GM11168 (cell line): Measurements from ENCODE around the gene MAP3K10.

Experiments
- in situ Hi-C: fragments of 300-500 bp; cut with MboI; formaldehyde crosslinking; loops from one replicate; pipeline ENCODE4 v1.12.0; 2022; ENCODE audit warnings: low sequenced_read_pairs; ENCODE audit not compliant: unreplicated experiment

MAP3K10 gene

DNA sequence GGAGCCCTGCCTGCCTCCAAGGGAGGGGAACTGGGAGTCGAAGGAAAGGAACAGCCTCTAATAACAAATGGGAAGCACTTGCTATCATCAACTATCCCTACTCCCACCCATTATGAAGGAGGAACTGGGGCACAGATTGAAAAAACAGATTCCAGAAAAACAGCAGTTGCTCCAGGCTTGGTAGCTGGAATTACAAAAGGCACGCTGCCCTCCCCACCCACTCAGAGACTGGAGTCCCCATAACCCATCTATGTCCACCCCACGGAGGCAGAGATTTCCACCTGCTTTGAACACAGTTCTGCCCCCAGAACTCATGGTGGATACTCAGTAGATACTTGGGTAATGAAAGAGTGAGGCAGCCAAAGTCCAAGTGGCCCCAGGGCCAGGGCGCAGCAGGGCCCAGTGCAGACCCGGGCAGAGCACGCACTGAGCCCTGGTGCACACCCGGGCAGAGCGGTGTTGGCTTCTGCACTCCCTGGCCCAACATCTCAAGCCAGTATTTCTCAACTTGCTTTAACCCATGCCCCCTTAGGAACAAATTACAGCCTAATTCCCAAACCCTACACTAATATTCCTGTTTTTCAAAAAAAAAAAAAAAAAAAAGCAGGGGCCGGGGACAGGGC is 54.4 kb downstream of the MAP3K10 start:
- in situ Hi-C loops: no loop called here

DNA sequence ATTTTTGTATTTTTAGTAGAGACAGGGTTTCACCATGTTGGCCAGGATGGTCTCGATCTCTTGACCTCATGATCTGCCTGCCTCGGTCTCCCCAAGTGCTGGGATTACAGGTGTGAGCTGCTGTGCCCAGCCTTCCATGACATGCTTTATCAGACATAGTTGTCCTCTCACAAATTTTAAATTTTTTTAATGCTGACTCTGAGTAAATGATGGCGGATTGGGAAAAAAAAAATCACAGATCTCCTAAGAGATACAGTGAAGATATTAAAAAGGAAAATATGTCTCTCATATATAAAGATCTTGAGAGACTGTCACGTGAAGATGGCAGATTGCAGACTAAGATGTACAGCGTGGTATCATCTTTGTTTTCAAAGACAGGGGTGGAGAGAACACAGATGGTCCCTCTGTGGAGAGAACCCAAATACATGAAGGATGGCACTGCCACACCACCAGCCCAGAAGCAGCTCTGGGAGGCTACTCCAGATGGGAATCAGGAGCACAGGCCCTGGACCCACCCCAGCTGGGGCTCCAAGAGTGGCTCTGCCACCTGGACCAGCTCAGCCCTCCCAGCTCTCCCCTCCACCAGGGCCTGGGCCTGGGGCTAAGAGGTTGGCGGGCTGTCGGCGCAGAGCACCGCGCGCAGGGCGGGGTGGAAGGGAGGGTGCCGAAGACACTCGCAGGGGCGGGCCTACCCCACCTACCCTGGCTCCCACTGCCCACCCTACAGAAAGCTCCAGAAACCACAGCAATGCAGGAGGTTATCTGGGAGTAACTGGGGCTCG is 55.3 kb downstream of the MAP3K10 start:
- in situ Hi-C loops: no loop called here

DNA sequence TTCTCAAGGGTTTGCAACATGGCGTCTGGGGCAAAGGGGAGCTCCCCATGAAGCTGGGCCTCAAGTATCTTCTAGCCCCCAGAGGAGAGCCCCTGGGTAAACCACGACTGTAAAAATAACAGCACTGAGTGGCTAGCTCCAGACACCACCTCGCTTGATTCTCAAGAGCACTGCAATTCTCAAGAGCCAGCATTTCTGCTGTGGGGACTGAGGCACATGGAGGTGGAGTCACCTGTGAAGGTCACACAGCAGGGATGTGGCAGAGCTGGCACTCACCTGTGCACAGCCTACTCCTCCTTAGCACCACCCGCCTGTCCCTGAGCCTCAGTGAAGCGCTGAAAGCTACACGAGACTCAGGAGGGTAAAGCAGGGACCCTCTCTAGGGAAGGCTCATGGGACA is 56.0 kb downstream of the MAP3K10 start:
- in situ Hi-C loops: no loop called here

DNA sequence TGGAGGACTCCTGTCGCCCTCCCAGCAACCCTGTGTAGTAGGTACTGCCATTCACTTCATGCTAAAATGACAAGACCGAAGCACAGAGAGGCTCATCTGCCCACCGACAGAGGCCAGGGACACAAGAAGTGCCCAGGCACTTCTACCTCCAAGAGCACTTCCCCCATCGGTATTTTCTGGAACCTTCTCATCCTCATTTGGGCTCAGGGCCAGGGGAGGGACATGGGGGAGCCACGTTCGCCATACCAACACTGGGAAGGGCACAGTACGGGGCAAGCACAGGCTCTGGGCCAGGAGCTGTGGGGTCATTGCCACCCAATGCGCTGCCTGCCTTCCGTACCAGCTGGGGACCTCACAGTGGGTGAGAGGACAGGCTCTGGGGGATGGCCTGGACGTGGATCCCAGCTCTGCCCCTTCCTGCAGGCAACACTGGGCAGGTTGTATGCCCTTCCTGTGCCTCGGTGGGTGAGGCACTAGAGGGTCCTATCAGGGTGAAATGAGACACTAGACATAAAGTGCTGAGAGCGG is 56.6 kb downstream of the MAP3K10 start:
- in situ Hi-C loops: no loop called here

DNA sequence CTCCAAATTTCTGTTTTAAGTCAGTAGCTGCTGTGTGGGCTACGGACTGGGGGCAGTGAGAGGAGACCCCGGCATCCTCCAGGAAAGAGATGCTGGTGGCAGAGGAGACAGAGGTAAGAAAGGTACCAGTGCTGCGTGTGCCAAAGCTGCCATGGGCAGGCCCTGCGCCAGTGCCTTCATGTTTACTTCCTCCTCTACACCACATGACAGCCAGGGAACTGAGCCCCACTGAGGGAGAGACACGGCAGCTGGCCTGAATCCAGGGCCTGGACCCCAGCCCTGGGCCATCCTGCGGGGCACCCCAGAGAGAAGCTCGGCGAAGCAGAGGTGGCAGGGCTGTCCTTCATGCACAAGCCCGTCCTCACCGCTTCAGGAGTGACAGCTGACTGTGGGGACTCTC is 58.0 kb downstream of the MAP3K10 start:
- in situ Hi-C loops: no loop called here

DNA sequence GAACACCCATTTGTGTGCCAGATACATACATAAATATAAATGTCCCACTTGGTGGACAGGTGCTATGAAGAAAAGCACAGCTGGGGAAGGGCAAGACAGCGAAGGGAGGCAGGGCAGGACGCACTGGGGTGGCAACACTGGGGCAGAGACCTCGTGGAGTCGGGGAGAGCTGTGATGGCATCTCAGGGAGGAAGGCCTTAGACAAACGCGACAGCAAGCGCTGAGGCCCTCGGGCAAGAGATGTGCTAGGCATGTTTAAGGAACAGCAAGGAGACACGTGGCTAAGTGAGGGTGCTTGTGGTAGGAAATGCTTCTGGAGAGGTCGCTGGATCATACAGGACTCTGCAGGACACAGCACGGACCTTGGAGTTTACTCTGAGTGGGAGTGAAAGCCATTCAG is 58.6 kb downstream of the MAP3K10 start:
- in situ Hi-C loops: no loop called here

DNA sequence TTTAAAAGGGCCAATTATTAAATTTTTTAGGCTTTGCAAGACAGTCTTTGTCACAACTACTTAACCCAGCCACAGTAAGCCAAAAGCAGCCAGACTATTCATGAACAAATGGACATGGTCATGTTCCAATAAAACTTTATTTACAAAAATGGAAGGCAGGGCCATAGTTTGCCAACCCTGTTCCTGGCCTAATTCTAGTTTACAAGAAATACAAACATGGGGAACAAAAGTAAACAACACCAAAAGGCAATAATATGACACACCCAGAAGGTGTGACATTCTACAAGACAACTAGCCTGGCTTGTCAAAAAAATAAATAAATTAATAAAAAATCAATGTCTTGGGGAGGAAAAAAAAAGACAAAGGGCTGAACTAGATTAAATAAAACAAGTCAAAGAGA is 60.0 kb downstream of the MAP3K10 start:
- in situ Hi-C loops: no loop called here

DNA sequence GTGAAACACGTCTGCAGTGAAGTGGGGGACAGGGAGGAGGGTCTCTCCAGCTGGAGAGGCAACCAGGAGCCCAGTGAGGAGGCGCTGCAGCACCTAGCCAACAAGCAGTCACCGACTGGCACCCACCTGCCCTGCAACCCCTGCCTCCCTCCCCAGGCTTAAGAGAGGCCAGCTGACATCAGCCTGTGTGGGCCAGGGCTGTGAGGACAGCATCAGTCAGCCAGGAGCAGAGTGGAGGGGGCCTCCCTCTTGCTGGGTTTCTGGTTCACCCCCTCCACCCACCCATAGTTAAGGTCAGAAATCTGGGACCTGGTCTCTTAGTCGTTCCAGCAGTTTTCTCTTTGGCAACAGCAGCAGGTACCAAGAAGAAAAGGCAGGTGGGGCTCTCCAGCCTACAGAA is 60.8 kb downstream of the MAP3K10 start:
- in situ Hi-C loops: no loop called here

DNA sequence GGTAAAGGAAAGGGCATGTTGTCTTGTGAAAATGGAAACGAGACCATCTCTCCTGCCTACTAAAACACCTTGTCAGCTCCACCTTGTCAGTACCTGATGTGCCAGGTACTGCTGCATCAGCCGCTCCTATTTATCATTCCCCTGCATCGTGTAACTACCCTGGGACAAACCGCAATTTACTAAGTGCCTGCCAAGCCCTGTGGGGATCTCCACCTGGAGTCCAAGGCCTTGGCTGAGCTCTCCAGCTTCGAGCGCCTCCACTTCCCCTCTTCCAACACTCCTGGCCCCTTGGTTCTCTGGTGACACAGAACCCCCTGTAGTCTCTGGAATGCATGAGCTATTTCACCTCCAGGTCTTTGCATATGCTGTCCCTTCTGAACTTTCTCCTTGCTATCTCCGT is 61.2 kb downstream of the MAP3K10 start:
- in situ Hi-C loops: no loop called here

DNA sequence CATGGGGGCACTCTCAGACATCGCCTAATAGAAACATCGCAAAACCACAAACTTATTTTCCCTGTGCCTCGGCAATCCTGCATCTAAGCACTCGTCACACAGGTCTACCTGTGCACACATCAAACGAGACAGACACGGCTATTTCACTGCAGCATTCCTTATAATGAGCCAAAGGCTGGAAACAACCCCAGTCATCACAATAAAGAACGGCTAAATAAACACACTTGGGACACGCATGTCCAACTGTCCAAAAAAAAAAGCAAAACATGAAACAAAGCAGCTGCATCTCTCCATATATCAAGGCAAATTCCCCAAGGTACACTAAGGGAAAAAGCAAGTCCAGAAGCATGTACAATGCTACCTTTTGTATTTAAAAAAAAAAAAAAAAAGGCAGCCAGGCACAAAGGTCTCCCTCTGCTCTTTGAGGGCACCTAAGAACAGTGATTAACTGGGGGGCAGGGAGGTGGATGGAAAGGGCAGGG is 62.4 kb downstream of the MAP3K10 start:
- in situ Hi-C loops: no loop called here

DNA sequence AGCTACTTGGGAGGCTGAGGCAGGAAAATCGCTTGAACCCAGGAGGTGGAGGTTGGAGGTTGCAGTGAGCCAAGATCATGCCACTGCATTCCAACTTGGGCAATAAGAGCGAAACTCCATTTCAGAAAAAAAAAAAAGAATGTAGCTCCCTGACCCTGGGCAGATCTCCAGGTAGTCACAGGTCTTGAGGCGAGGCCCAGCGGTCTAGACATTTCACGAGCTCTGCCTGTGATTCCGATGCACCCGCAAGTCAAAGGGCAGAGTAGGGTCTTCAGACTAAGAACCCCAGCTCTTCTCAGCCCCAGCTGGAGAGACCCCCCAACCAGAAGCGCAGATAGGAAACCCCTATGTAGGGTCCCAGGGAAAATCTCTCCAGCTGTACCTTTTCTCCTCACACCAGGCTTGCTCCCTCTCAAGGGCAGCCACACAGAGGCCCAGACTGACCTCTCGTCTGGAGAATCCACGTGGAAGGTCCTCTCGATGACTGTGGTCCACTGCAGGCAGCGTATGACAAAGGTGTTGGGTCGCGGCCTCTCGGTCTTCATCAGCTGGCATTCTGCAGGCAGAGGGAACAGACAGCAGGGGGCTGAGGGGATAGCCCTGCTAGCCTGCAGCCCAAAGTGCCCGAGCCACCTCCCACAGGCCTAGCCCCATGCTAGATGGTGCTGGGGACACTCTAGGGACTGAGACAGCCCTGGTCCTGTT is 63.6 kb downstream of the MAP3K10 start:
- in situ Hi-C loops: no loop called here

DNA sequence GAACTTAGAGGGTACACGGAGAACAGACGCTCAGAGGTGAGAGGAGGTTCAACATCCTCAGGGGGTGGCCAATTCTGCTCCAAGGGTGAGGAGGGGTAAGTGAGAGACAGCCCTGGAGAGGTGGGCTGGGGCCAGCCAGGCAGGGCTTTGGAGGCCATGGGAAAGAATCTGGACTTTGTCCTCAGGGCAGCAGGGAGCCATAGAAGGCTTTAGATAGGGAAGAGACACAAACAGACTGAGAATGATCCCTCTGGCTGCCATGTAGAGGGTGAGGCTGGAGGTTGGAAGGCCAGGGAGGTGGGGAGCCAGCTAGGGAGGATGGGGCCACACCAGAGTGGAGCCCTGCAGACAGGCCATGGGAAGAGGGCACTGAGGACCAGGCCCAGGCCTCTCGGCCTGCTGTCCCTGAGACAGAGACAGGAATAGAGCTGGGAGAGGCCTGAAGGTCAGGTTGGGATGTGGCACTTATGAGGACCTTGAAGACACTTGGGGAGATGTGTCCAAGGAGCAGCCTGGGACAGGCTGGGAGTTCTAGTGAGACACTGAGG is 64.5 kb downstream of the MAP3K10 start:
- in situ Hi-C loops: no loop called here

DNA sequence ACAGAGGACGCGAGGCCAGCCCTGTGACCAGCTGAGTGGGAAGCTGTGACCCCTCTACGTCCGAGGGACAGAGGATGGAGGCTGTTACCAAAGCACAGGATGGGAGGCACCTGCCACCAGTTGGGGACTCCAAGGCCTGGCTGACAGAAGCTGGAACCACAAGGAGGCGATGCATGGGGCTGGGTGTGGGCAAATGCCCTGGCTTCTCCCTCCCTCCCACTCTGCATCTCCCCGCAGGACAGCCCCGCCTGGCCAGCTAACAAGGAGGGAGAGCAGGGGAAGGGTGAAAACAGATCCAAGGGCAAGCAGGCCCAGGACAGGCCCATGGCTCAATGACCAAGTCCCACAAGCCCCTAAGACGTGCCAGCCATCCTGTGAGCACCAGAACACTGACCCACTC is 65.3 kb downstream of the MAP3K10 start:
- in situ Hi-C loops: no loop called here

DNA sequence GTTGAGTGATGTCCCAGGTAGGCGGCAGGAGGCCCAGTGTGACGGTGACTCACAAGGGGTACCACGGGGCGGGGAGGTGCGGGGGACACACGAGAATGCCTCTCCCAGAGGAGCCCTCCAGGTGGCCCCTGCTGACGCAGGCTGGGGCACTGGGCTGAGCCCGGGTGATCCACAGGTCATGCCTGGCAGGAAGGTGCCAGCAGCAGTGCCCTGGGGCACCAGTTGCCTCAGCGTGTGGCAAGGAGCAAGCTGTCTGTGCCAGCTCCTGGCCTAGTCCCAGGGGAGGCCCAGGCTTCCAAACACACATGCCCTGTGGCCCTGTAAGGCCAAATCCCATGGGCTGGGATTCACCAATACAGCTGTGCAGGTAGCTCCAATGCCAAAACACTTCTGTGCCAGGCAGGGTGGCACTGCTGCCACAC is 65.9 kb downstream of the MAP3K10 start:
- in situ Hi-C loops: no loop called here

DNA sequence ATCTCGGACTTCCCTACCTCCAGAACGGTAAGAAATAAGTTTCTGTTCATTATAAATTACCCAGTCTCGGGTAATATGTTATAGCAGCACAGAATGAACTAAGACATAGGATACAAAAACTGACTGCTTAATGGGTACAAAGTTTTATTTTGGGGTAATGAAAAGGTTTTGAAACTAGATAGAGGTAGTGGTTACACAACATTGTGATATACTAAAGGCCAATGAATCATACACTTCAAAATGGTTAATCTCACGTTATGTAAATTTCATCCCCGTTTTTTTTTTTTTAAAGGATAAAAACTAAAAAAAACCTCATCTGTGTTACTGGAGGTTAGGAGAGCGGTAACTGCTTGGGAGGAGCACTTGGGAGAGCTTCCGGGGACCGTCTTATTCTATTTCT is 70.4 kb downstream of the MAP3K10 start:
- in situ Hi-C loops: no loop called here

DNA sequence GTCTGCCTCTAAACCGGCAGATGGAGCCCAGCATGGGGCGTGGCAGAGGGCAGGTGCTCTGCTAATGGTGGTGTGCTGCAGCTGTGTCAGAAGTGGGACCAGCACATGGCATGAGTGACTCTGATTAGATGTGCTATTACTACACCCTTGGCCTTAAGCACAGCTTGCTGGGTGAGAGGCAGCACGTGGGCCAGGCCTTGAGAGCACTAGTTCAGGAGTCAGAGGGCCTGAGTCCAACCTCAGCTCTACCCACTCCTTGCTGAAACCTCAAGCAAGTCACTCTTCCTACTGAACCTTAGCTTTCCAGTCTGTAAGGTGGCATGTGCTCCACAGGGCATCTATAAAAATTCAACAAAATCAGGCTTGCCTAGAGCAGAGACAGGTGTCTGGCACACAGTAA is 71.2 kb downstream of the MAP3K10 start:
- in situ Hi-C loops: no loop called here

DNA sequence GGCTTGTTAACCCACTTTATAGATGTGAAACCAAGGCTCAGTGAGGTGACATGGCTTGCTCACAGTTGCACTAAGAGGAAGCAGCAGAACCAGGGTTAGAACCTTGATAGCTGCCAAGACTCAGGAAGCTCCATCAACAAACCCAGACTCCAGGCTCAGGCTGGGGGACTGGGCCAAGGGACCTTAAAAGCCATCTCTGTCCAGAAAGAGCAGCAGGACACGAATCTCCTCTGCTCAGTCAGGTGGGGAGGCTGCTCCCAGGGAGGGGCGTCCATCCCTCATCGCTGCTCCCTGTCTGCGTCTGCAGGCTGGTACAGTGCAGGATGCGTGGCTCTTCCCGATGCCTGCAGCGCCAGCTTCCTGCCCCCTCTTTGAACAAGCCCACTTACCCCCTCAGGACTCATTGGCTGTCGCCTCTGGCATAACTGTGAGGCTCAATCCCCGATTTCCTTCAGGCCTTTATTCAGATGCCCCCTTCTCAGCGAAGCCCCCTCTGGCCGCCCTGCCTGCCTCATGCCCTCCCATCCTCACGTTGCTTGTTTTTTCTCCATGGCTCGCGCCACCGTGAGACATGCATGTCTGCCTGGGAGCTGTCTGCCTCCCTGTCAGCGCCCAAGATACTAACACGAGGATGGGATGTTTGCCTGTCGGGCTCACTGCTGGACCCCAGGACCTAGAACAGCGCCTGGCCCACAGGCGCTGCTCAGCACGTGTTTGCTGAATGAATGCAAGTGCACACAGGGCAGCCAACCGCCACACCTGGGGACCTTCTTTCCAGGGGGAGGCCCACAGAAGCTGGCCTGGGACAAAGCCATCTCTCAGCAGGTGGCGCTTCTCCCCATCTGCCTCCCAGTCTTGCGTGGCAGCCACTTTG is 72.5 kb downstream of the MAP3K10 start:
- in situ Hi-C loops: no loop called here

DNA sequence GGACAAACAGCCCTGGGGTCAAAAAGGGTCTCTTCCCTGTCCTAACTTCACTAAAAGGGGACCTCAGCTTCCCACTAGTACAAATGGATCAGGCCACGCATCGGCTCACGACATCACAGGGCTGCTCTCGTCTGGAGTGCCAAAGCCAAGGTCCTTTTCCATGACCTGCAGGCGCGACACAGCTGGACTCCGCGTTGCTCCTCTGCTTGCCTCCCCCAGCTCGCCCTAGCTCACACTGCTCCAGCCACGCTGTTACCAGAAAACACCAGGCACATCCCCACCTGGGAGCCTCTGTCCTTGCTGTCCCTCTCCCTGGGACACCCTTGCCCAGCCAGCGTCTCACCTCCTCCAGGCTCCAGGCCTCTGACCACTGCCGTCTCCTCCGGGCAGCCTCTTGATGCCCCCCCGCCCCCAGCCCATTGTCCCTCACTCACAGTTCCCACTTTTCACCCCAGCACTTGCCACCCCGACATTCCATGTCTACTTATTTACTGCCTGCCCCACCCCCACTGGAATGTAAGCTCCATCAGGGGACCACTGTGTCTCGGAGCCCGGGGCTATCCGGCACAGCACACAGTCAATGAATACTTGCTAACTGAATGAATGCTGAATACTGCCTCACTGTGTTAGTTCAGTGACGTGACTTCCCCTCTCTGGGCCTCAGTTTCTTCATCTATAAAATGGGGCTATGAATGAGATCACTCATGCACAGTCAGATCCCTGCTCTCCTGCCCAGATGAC is 73.3 kb downstream of the MAP3K10 start:
- in situ Hi-C loops: no loop called here
